Stimulated activated CD4-positive, alpha-beta T cell treated with anti-CD3 and anti-CD28 coated beads, Interleukin-1b, Interleukin-23, amount 100 ng/mL, for 48 hours (primary cell): ENCODE measurements around the gene MADCAM1.
A peak's percentile ranks its signal among the peaks of the same experiment; 100 is the strongest.
"Not testable (repeated sequence)": the region's sequence is repeated elsewhere in the genome, so short reads cannot be mapped to it uniquely, and the experiment has no call there.

Experiments
- DNase-seq: peaks from one replicate; pipeline ENCODE4 v3.0.0-alpha.2; 2020

The MADCAM1 gene

DNA sequence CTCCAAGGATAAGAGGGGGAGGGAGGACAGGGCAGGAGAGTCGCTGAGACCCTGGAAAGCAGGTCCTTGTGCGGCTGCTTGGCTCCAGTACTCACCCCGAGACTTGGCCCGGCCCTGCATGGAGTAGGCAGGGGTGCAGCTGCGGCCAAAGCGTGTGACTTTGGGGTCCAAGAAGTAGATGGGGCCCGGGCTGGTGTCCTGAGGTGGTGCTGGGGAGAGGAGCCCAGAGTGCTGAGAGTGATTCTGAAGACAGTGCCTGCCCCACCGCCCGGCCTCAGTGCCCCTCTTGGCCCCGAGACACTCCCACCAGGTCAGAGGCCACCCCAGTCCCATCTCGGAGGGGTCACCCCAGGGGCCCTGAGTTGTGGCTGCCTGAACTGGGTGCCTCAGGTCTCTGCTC is 28.7 kb upstream of the MADCAM1 start:
- DNase-seq: no peak

- no peak for DNase-seq
Measured at GRCh38 chr19:468587-469256, 27.6 kb upstream of the MADCAM1 start.

- DNase-seq: no peak
Measured at GRCh38 chr19:469833-470232, 26.5 kb upstream of the MADCAM1 start.

DNA sequence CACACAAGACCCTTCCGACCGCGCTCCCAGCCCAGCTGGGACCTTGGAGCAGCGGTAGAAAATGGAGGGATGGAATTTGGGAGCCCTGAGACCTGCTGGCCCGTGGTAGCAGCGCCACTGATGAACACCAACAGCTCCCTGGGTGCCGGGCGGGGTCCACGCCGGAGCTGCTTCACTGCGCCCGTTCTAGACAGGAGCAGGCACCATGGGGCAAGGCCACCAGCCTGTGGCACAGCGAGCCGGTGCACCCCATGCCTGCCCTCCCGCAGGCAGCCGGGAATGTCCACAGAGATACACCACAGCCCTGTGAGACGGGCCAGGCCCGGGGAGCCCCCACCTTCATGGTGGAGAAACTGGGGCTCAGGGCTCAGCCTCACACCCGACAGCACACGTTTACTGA is 25.6 kb upstream of the MADCAM1 start:
- no peak for DNase-seq

GRCh38 chr19:472005-472858 is 24.1 kb upstream of the MADCAM1 start:
- no peak for DNase-seq

DNA sequence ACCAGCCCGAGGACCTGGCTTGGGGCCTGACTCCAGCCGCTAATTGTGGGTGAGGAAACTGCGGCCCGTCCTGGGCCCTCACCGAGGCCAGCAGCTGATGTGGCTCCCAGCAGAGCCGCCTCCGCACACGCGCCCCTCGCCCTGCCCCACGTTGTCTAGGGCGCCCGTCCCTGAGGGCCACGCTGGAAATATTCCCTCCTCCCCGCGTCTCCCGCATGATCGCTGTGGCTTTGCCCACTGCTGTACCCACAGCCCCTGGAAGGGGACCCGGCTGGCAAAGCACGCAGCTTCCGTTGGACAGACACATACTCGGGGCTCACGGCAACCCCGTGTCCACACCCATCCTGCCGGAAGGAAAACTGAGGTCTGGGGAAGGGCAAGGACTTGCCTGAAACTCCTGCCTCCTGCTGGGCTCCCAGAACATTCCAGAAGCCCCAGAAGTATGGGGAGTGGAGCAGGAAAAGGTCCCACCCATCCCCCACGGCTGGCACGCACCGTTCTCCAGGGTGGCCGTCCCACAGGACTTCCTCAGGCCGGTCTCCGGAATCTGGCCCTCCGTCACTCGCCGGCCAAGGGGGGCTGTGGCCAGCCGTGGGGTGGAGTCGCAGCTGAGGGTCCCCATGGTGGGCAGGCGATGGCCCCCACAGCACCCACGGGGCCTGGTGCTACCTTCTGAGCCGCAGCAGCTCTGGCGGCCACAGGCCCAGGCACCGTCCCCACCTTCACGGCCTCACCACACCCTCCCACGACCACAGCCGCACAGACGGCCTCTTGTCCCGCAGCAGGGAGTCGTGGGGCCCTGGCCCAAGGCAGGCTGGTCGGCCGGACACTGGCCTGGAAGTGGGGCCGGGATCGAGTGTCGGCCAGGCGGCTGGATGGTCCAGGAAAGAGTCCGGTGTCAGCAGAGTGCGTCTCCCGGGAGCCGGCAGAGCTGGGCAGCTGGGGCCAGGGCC is 21.9 kb upstream of the MADCAM1 start:
- no peak for DNase-seq

- DNase-seq: no peak
Measured at GRCh38 chr19:475360-475759, 20.9 kb upstream of the MADCAM1 start.

DNA sequence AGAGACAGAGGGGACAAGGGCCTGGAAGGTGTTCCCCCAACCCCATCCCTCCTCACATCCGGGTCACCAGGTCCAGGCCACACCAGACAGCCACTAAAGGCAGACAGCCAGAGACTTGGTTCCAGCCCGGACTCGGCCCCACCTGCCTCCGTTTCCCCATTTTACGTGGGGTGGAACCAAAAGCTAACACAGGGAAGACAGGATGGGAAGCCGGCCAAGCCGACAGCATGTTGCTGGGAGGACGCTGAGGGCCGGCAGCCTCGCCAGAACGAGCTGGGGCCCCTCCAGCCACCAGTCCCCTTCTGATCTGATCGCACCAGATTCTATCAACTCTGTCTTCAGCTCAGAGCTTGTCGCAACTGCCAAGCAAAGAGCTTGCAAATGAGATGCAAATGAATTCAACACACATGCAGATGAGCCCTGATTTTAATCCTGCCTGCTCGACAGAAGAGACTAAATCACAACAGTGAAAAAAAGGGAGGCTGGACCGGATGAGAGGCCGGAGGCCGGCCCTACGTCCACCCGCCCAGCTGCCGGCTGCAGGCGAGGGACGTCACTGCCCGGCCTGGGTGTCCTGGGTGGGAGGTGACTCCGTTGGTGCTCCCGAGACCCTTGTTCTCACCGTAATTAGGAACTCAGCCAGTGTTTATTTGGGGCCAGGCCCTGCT is 17.9 kb upstream of the MADCAM1 start:
- no peak for DNase-seq

- DNase-seq: no peak
Measured at GRCh38 chr19:478976-479375, 17.3 kb upstream of the MADCAM1 start.

- DNase-seq: peak; percentile 56
Measured at GRCh38 chr19:480016-480855, 16.1 kb upstream of the MADCAM1 start.

GRCh38 chr19:481100-481499 is 15.2 kb upstream of the MADCAM1 start:
- not testable (repeated sequence) for DNase-seq

GRCh38 chr19:482186-483041 is 13.9 kb upstream of the MADCAM1 start:
- no peak for DNase-seq

- no peak for DNase-seq
Measured at GRCh38 chr19:483332-484072, 12.8 kb upstream of the MADCAM1 start.

DNA sequence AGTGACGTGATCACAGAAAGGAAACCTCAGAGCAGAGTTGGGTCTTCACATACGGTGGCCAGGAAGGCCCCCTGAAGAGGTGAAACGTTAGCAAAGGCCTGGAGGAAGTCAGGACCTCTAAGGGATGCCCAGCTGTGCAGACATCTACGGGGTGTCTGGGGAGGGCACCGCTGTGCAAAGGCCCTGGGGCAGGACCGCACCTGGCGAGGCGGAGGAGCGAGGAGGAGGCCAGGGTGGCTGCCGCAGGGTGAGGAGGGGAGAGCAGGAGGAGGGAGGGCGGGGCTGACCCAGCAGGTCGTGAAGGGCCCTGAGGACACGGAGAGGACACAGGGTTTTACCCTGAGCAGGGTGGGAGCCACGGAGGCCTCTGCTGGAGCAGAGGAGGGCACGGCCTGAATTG is 11.8 kb upstream of the MADCAM1 start:
- DNase-seq: no peak

DNA sequence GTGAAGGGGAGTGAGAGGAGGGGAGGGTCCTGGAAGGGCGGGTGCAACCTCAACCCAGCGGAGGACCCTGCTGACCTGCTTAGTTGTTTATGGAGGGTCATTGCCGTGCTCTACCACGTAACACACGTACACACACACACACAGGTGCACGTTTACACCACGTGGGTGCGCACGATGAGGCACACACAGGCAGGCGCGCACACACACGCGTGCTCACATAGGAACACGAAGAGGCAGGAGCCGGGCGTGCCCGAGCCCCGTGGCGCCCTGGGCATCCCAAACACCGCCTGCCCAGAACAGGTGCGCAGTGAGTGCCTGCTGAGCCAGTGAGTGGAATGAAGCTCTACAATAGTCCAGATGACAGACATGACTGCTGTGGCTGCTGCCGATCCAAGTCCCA is 11.2 kb upstream of the MADCAM1 start:
- no peak for DNase-seq

GRCh38 chr19:485583-486236 is 10.6 kb upstream of the MADCAM1 start:
- no peak for DNase-seq

DNA sequence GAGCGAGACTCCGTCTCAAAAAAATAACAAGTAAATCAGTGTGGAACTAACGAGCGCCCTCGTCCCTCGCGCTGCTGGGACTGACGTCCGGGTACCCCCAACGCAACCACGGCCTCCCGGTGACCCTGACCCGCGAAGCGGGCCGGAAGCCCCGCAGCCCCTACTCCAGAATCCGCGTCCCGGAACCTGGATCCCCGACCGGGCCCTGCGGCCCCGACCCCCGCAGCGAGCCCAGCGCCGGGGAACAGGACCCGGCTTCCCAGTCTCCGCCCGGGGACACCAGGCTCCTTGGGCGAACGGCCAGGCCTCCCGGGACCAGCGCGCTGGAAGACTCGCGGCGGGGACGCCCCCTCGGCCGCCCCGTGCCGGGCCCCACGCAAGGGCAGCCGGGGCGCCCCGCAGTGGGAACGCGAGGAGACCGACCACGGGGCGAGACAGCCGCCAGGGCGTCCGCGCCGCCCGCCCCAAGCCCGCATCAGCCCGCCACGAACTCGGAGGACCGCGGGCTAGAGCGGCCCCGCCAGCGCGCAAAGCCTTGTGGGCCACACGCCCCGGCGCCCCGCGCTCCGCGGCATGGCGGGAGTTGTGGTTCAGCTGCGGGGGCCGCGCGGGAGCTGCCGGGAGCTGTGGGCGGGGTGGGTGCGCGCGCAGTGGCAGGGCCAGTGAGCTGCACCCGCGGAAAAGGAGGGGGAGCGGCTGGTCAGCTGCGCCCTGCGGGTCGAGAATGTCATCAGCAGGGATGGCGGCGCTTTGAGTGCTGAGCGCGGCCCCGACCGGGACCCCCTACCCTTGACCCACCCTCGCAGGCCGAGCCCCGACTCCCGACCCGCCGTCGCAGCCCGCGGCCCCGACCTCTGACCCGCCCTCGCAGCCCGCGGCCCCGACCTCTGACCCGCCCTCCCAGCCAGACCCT is 7.5 kb upstream of the MADCAM1 start:
- DNase-seq: peak; percentile 91
